Measurements from ENCODE around the gene SLAMF1.

DNA sequence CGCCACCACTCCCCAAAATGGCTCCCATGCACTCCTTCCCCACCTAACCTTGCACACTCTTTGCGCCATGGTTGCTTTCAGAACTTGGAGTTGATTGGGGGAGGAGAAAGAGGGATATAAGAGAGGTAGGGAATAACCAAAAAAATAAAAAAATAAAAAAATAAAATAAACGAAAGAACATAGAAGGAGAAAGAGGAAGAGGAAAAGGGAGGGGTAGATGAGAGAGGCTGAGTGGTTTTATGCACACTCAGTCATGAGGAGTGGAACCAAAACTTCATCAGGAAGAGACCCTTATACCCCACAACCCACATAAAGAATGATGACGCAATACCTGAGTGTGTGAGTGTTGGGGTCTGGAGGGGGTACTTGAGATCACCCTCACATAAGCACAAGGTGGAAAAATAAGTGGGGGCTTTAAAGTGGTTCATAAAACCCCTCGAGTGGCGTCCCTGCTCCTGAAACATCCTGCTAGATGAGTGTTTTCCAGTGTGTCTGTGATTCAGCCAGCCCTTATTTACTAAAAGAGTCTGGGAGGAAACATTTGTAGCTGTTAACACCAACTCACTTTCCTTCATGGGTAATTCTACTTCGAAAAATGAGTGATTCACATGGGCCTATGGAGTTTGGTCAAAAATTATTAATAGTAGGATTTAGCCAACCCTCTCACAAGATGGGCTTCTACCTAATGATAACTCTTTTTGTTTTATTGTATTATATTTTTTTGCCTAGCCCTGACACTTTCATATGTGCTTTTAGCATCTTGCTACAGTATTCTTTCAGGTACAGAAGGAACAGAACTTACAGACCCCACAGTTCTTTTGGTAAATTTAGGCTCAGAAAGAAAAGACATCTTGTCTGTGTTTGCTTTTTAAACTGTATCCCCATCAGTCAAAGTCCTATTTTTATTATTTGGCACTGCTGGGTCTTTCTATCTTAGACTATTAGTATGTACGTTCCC, 5.2 kb downstream of the SLAMF1 start:
- TF ChIP-seq SP1 (IDR thresholded peaks at IDR 0.05), result no peak
- TF ChIP-seq, protein P1, sequence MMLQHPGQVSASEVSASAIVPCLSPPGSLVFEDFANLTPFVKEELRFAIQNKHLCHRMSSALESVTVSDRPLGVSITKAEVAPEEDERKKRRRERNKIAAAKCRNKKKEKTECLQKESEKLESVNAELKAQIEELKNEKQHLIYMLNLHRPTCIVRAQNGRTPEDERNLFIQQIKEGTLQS (IDR thresholded peaks at IDR 0.05), result no peak
- no peak for TF ChIP-seq CTCF (IDR thresholded peaks at IDR 0.05; ENCODE audit: low read depth, low read length, missing input control)
- TF ChIP-seq JUND (IDR thresholded peaks at IDR 0.05), result no peak
- no peak for TF ChIP-seq YY1 (IDR thresholded peaks at IDR 0.05)
- no peak for TF ChIP-seq MAX (IDR thresholded peaks at IDR 0.05)
- TF ChIP-seq REST (IDR thresholded peaks at IDR 0.05), result no peak
- TF ChIP-seq EGR1 (IDR thresholded peaks at IDR 0.05; ENCODE audit: low read depth in 2 of 2), result no peak
- TF ChIP-seq GABPA (IDR thresholded peaks at IDR 0.05 in 1 of 2, conservative IDR thresholded peaks at IDR 0.05 in 1 of 2), result no peak
- no peak for TF ChIP-seq RAD21 (IDR thresholded peaks at IDR 0.05)
- TF ChIP-seq RXRA (IDR thresholded peaks at IDR 0.05), result no peak
- TF ChIP-seq TAF1 (conservative IDR thresholded peaks at IDR 0.05), result no peak
